Suppressor macrophage (primary cell): ENCODE data around the gene XPNPEP2.

Experiments
- DNase-seq, 4 experiments: peaks; one replicate each; pipeline ENCODE4 v3.0.0-alpha.2; 2020 to 2022

Gene XPNPEP2

DNA sequence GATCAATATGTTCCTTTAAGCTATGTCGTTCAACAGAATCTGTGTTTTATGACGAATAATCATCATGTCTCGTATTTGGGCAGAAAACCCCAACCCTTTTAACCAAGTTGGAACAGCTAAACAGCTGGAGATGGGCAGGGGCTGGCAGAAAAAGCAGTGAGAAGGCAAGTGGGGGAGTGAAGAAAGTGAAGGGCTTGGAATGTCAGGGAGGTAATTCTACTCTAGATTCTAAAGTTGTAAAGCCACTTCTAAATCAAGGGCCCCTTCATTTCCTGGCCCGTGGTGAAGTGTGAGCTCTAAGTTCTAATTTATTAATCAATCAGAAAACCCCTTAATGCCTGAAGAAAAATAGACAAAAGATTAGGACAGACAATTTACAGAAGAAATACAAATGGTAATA lies 61.4 kb downstream of the XPNPEP2 start:
- no peak for DNase-seq

DNA sequence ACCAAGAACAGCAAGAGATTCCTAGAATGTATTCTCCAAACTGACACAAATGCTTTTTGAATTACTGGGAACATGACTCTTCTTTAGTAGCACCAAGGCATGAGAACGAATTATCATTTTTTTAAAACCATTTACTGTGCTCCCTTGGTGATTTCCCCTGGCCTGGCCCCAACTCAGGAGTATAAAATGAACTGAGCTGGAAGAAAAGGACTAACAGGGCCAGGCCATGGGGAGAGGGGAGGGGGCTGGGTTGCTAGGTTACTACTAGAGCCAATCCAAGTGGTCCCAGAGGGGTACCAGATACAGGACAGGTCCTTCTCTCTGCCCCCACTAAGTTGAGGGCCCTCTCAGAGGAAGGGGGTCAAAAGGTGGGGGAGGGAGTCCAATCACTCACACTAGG lies 64.1 kb downstream of the XPNPEP2 start:
- no peak for DNase-seq

DNA sequence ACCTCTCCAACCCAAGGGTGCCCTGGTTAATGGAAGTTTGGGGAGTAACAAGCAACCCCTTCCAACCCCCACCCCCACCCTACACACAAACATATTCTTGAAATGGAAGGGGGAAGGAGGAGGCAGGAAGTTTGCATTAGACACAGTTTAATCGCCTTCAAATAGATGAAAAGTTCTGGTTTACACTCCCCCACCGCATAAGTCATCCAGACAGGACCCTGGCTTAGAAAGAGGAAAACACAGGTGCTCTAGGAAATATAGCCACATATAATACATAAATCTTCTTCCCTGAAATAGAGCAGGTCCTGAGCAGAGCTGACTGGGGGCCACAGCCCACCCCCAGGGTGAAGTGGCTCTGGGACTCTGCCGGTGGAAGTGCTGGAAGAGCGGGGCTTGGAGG lies 66.0 kb downstream of the XPNPEP2 start:
- DNase-seq, result no peak

DNA sequence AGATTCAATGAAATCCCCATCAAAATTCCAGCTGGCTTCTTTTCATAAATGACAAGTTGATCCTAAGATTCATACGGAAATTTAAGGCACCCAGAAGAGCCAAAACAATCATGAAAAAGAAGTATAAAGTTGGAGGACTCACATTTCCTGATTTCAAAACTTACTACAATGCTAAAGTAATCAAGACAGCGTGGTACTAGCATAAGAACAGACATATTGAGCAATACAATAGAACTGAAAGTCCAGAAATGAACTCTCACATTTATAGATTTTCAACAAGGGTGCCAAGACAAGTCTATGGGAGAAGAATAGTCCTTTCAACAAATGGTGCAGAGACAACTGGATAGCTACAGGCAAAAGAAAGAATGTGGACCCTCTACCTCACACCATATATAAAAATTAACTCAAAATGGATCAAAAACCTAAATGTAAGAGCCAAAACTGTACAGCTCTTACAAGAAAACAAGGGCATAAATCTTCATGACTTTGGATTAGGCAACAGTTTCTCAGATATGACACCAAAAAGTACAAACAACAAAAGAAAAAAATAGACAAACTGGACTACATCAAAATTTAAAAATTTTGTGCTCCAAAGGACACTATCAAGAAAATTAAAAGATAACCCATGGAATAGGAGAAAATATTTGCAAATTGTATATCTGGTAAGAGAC lies 69.5 kb downstream of the XPNPEP2 start:
- peak in 2 of 4 experiments; percentile 54 to 63 for DNase-seq

DNA sequence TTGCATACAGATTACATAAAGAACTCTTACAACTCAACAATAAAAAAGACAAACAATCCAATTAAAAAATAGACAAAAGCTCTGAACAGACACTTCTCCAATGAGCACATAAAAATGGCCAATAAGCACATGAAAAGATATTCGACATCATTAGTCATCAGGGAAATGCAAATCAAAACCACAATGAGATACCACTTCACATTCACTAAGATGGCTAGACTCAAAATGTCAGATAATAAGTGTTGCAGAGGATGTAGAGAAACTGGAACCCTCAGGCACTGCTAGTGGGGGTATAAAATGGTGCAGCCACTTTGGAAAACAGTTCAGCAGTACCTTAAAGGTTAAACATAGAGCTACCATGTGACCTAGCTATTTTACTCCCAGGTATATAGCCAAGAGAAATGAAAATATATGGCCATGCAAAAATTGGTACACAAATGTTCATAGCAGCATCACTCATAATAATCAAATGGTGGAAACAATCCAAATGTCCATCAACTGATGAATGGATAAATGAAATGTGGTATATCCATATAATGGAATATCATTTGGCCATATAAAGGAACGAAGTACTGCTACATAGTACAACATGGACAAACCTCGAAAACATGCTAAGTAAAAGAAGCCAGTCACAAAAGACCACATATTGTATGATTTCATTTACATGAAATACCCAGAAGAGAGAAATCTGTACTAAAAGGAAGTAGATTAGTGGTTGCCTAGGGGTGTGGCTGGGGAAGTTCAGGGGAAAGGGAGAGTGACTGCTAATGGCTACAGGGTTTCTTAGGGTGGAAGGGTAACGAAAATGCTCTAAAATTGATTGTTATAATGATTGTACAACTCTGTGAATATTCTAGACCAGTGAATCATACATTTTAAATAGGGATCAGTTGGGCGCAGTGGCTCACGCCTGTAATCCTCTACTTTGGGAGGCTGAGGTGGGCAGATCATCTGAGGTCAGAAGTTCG lies 70.3 kb downstream of the XPNPEP2 start:
- DNase-seq, result peak in 3 of 4 experiments; percentile 46 to 57 (median 55)

DNA sequence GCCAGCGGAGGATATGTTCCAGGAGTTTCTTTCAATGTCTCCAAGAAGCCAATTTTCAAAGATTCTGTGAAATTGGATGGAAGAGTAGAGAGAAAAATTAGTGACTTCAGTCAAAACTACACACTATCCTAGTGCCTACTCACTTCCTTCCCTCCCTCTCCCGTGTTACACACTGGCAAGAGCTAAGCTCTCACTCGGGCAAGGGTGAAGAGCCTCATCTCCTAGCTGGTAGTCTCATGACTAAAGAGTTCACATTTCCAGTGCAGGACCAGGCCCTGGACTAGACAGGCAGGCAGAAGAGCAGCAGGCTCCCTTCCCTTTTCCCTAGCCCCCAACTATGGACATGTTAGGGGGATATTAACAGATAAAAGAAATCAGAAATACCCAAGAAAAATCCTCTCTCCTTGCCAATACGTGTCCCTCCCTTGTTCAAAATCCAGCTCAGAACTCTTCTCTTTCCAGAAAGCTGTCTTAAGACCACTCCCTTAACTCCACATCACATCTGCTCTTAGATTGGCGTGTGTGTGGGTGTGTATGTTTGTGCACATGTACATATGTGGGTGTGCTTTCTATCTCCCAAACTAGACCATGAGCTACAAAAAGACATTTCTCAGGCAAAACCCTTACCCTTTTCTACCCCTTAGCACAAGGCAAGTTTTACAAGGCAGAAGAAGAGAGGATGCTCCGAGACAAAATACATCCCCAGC lies 75.0 kb downstream of the XPNPEP2 start:
- peak; percentile 19 to 52 (median 46) for DNase-seq

DNA sequence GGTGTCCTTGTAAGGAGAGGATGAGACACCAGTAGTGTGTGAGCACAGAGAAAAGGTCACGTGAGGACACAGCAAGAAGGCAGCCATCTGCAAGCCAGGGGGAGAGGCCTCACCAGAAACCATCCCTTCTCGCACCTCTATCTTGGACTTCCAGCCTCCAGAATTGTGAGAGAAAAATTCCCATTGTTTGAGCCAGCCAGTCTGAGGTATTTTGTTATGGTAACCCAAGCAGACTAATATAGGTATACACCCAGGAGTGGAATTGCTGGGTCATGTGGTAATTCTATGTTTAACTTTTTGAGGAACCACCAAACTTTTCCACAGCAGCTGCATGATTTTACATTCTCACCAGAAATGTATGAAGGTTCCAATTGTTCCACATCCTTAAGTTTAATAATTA lies 79.3 kb downstream of the XPNPEP2 start:
- no peak for DNase-seq
